ENCODE data around the gene UCK2. TPM values are rescaled to one million over a fixed set of nuclear protein-coding genes. Genes with fewer than 3 reads are reported as not detected.

UCK2 gene
- total RNA-seq, 1 donor: 74.2 TPM

- Histone ChIP-seq H3K27me3 (ENCODE audit: insufficient read depth, low read length) (no peaks in the 10 kb centered on the region), H3K36me3 (ENCODE audit: insufficient read depth, low read length) (peaks cover 14% of the 10 kb centered on the region), H3K27ac (ENCODE audit: low read depth, low read length) (peak overlapping the region; percentile 99), H2AFZ (ENCODE audit: low read length) (no peak overlapping the region), H3K4me2 (ENCODE audit: insufficient read depth, low read length) (peak overlapping the region; percentile 39), H3K4me3 (ENCODE audit: insufficient read depth, low read length) (no peak overlapping the region), H3K79me2 (ENCODE audit: insufficient read depth, low read length) (peaks cover 38% of the 10 kb centered on the region), H3K9me3 (ENCODE audit: low read depth, low read length) (no peaks in the 10 kb centered on the region), H4K20me1 (ENCODE audit: insufficient read depth, low read length) (no peaks in the 10 kb centered on the region), H3K4me1 (ENCODE audit: insufficient read depth, low read length) (peaks cover 76% of the 10 kb centered on the region)
- no peak for TF ChIP-seq CTCF (IDR thresholded peaks at IDR 0.05; ENCODE audit: extremely low read depth, low read depth, low read length)
- peak; percentile 74 for DNase-seq (ENCODE audit: insufficient read length, low spot score, missing footprints)
Measured at GRCh38 chr1:165895451-165895871, 68.0 kb downstream of the UCK2 start.

DNA sequence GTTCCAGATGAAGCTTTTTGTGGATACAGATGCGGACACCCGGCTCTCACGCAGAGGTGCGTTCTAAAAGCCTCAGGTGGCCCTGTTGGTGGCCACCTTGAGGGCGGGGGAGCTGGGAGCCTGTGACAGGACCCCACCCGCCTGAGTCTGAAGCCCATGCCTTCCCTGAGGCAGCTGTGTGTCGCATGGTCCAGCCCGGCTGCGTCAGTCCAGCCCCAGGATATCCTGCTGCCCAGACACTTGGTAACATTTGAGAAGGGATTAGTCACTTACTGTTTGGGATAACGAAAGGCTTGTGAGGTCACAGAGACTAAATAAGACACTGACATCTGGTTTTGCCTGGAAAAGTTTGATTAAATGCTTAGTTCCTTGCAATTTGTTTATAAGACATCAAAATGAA, 68.9 kb downstream of the UCK2 start:
- Histone ChIP-seq H4K20me1 (ENCODE audit: insufficient read depth, low read length) (no peaks in the 10 kb centered on the region), H3K36me3 (ENCODE audit: insufficient read depth, low read length) (peaks cover 18% of the 10 kb centered on the region), H3K27ac (ENCODE audit: low read depth, low read length) (peak overlapping the region; percentile 99), H2AFZ (ENCODE audit: low read length) (no peak overlapping the region), H3K27me3 (ENCODE audit: insufficient read depth, low read length) (no peaks in the 10 kb centered on the region), H3K4me2 (ENCODE audit: insufficient read depth, low read length) (peak overlapping the region; percentile 45), H3K4me3 (ENCODE audit: insufficient read depth, low read length) (no peak overlapping the region), H3K4me1 (ENCODE audit: insufficient read depth, low read length) (peaks cover 68% of the 10 kb centered on the region), H3K79me2 (ENCODE audit: insufficient read depth, low read length) (peaks cover 46% of the 10 kb centered on the region), H3K9me3 (ENCODE audit: low read depth, low read length) (no peaks in the 10 kb centered on the region)
- DNase-seq (ENCODE audit: insufficient read length, low spot score, missing footprints): peak; percentile 94
- no peak for TF ChIP-seq CTCF (IDR thresholded peaks at IDR 0.05; ENCODE audit: extremely low read depth, low read depth, low read length)

GRCh38 chr1:165897326-165898303, 70.2 kb downstream of the UCK2 start:
- no peak overlapping the region for H3K4me3 ChIP-seq (ENCODE audit: insufficient read depth, low read length)
- no peaks in the 10 kb centered on the region for H3K9me3 ChIP-seq (ENCODE audit: low read depth, low read length)
- H3K79me2 ChIP-seq (ENCODE audit: insufficient read depth, low read length): peaks cover 45% of the 10 kb centered on the region
- H3K36me3 ChIP-seq (ENCODE audit: insufficient read depth, low read length): peaks cover 13% of the 10 kb centered on the region
- peak overlapping the region; percentile 99 for H3K27ac ChIP-seq (ENCODE audit: low read depth, low read length)
- peak overlapping the region; percentile 31 for H3K4me2 ChIP-seq (ENCODE audit: insufficient read depth, low read length)
- H2AFZ ChIP-seq (ENCODE audit: low read length): no peak overlapping the region
- no peak for TF ChIP-seq CTCF (IDR thresholded peaks at IDR 0.05; ENCODE audit: extremely low read depth, low read depth, low read length)
- peaks cover 61% of the 10 kb centered on the region for H3K4me1 ChIP-seq (ENCODE audit: insufficient read depth, low read length)
- peak; percentile 81 for DNase-seq (ENCODE audit: insufficient read length, low spot score, missing footprints)
- no peaks in the 10 kb centered on the region for H4K20me1 ChIP-seq (ENCODE audit: insufficient read depth, low read length)
- H3K27me3 ChIP-seq (ENCODE audit: insufficient read depth, low read length): no peaks in the 10 kb centered on the region

- peak overlapping the region; percentile 99 for H3K27ac ChIP-seq (ENCODE audit: low read depth, low read length)
- H3K4me3 ChIP-seq (ENCODE audit: insufficient read depth, low read length): no peak overlapping the region
- H3K4me2 ChIP-seq (ENCODE audit: insufficient read depth, low read length): peak overlapping the region; percentile 43
- TF ChIP-seq CTCF (IDR thresholded peaks at IDR 0.05; ENCODE audit: extremely low read depth, low read depth, low read length): no peak
- H3K79me2 ChIP-seq (ENCODE audit: insufficient read depth, low read length): peaks cover 50% of the 10 kb centered on the region
- DNase-seq (ENCODE audit: insufficient read length, low spot score, missing footprints): peak; percentile 97
- H3K9me3 ChIP-seq (ENCODE audit: low read depth, low read length): no peaks in the 10 kb centered on the region
- H3K27me3 ChIP-seq (ENCODE audit: insufficient read depth, low read length): no peaks in the 10 kb centered on the region
- no peaks in the 10 kb centered on the region for H4K20me1 ChIP-seq (ENCODE audit: insufficient read depth, low read length)
- H3K4me1 ChIP-seq (ENCODE audit: insufficient read depth, low read length): peaks cover 69% of the 10 kb centered on the region
- H2AFZ ChIP-seq (ENCODE audit: low read length): peak overlapping the region; percentile 26
- peaks cover 21% of the 10 kb centered on the region for H3K36me3 ChIP-seq (ENCODE audit: insufficient read depth, low read length)
Measured at GRCh38 chr1:165898837-165899236, 71.4 kb downstream of the UCK2 start.

Measured in osteoblast (primary cell).